ENCODE results near the gene NKAPL.
"Not testable (repeated sequence)": the region's sequence is repeated elsewhere in the genome, so short reads cannot be mapped to it uniquely, and the experiment has no call there.

The NKAPL gene

GRCh38 chr6:28282926-28283325 lies 23.8 kb downstream of the NKAPL start:
- DNase-seq (ENCODE audit: extremely low spot score, insufficient read length, low read depth) = no peak
- no peak for FAIRE-seq

DNA sequence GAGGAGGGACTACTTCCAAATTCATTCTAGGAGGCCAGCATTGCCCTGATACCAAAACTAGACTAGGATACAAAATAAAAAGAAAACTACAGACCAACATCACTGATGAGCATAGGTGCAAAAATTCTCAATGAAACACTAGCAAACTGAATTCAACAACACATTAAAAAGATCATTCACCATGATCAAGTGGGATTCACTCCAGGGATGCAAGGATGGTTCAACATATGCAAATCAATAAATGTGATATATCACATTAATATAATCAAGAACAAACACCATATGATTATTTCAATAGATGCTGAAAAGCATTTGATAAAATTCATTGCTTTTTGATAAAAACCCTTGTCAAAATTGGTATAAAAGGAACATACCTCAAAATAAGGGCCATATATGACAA lies 32.5 kb downstream of the NKAPL start:
- no peak for DNase-seq (ENCODE audit: extremely low spot score, insufficient read length, low read depth)
- FAIRE-seq = no peak

- FAIRE-seq (no peak), DNase-seq (ENCODE audit: extremely low spot score, insufficient read length, low read depth) (no peak)
These were observed 36.2 kb downstream of the NKAPL start for GRCh38 chr6:28295326-28295725.

DNA sequence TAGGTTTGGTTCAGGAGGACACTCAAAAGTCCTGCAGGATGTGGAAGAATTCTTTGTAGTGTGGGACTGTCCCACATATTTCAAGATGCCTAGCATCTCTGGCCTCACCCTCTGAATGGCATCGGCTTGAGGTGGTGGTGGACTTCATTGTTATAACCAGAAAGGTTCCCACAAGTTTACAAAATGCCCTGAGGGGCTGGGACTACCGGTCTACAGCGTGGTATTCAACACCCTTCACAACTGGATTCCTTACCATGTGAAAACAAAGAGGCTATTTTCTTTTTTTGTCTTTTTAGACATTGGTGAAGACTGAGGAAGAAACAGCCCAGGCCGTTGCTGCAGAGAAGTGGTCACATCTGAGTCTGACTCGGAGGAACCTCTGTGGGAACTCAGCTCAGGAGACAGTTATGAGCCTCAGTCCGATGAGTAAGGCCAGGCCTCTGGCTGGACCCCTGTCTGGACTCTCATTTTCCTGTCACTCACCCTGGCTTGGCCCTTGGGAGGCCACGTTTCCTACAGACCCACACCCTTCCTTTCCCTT lies 37.5 kb downstream of the NKAPL start:
- DNase-seq (ENCODE audit: extremely low spot score, insufficient read length, low read depth) (no peak), FAIRE-seq (no peak)

- FAIRE-seq (peak; percentile 91), DNase-seq (ENCODE audit: extremely low spot score, insufficient read length, low read depth) (peak; percentile 37)
These were observed 44.5 kb downstream of the NKAPL start for GRCh38 chr6:28303570-28303969.

- not testable (repeated sequence) for FAIRE-seq; DNase-seq (ENCODE audit: extremely low spot score, insufficient read length, low read depth)
These were observed 47.3 kb downstream of the NKAPL start for GRCh38 chr6:28306363-28306762.

Data from GM18507 (cell line).